Heart left ventricle (tissue), 16 donors: ENCODE data around the gene EMILIN2. TPM values are rescaled to one million over a fixed set of nuclear protein-coding genes. Genes with fewer than 3 reads are reported as not detected.

Experiments
- ATAC-seq, 4 donors: fragments of 200-7000 bp; cut with Tn5 transposase; one replicate each; pipeline ENCODE4 v1.9.1; 2020 to 2022; ENCODE audit warnings: moderate library complexity in 4 of 4, mild to moderate bottlenecking in 3 of 4, moderate number of reproducible peaks in 1 of 4
- DNase-seq, 5 donors: peaks; one replicate each; pipeline ENCODE4 v3.0.0-alpha.2; 2020
- H3K27ac ChIP-seq, 12 donors: fragments of 200-600 bp; sonication (generic) in 4 of 12; one replicate each; pipeline versions ENCODE4 v1.5.0 to v1.8.0; 2016 to 2022; ENCODE audit warnings: mild to moderate bottlenecking in 2 of 12
- H3K27me3 ChIP-seq, 9 donors: fragments of 200-600 bp; sonication (generic) in 2 of 9; one replicate each; pipeline versions ENCODE4 v1.5.1 to v1.8.0; 2016 to 2022; ENCODE audit warnings: mild to moderate bottlenecking in 3 of 9
- H3K36me3 ChIP-seq, 9 donors: fragments of 200-600 bp; sonication (generic) in 2 of 9; one replicate each; pipeline versions ENCODE4 v1.5.0 to v1.8.0; 2018 to 2022; ENCODE audit warnings: mild to moderate bottlenecking in 2 of 9
- H3K4me1 ChIP-seq, 12 donors: fragments of 200-600 bp; sonication (generic) in 4 of 12; one replicate each; pipeline versions ENCODE4 v1.5.0 to v1.8.0; 2016 to 2022; ENCODE audit warnings: mild to moderate bottlenecking in 3 of 12
- H3K4me3 ChIP-seq, 12 donors: fragments of 200-600 bp; sonication (generic) in 4 of 12; one replicate each; pipeline versions ENCODE4 v1.5.0 to v1.8.0; 2017 to 2022; ENCODE audit warnings: mild to moderate bottlenecking in 9 of 12, moderate library complexity in 4 of 12
- H3K9me3 ChIP-seq, 12 donors: fragments of 200-600 bp; sonication (generic) in 4 of 12; one replicate each; pipeline versions ENCODE4 v1.5.0 to v1.8.0; 2016 to 2022; ENCODE audit warnings: mild to moderate bottlenecking in 1 of 12
- POLR2A ChIP-seq, 2 donors: fragments of 450-650 bp; IDR thresholded peaks; one replicate each; pipeline ENCODE4 v1.6.1; 2017; ENCODE audit warnings: antibody characterized with exemption in 2 of 2, mild to moderate bottlenecking in 2 of 2, moderate library complexity in 2 of 2
- WGBS, 4 donors: extraction: QIAGEN DNeasy Blood & Tissue Kit in 2 of 4; methylation state at CpG; one replicate each; pipeline versions ENCODE4 v1.1.5 to v1.1.7; 2013 to 2018; 5-methylcytosine and 5-hydroxymethylcytosine counted together
- intact Hi-C, 10 donors: fragments of 100-400 bp; cut with DNase I; formaldehyde crosslinking; loops; one replicate each; pipeline versions ENCODE4 v1.11.1 to v1.14.2; 2022
- polyA plus RNA-seq, 2 donors: library from polyadenylated mRNA; stranded (reverse); fragments of 200-250 nt; gene quantifications; one replicate each; pipeline ENCODE4 v1.2.3, GENCODE V29; 2013
- total RNA-seq, 9 donors: library from RNA; depleted of rRNA in 2 of 9; stranded (reverse); fragments of >200 nt in 2 of 9; fragmentation: NEBNext Ultra II Directional in 3 of 9; extraction: Animal tissue kit (Norgen Biotek cat#: 25700) in 3 of 9; gene quantifications; one replicate each; pipeline versions ENCODE4 v1.1.0 to v1.2.4, GENCODE V29; 2016 to 2023
- TF ChIP-seq, protein P1 (sequence below), 12 donors: fragments of 200-600 bp; sonication (generic) in 4 of 12; IDR thresholded peaks; one replicate each; pipeline versions ENCODE4 v1.5.0 to v1.8.0; 2018 to 2022; ENCODE audit warnings: antibody characterized with exemption in 12 of 12, mild to moderate bottlenecking in 5 of 12
- donor health status: ischemic (EF 13 %, LVEDD 7.1; RV severe dilation, severe dysfunction).
- donor health status: healthy with polysubstance abuse.
- donor health status: DM: no; HTN: yes; CAD: no.
- donor health status: DM: no; HTN: no; CAD: no.
- donor health status: ischemic (EF 25% LVEDD 6.9; RV normal size, moderate dysfunction).
- donor health status: ischemic (EF 25% LVEDD 5.7; RV mildly dilated, moderate dysfunction).
- donor health status: healthy.
- donor health status: DM: yes; HTN: yes; CAD: no.
- donor health status: ischemic (EF 35%, LVEDD 5.7; RV mildly dilated, moderate dysfunction).
- donor health status: nonischemic (EF 11% LVEDD 7.7; RV severe dilation, severe dysfunction).
- donor health status: DM: yes; HTN: yes; CAD: no.
- donor health status: PGD.
- donor health status: ischemic (EF 29% LVEDD 5.4; RV normal size, mild dysfunction).
- donor health status: nonischemic (EF 23%, LVEDD 6.1; RV moderate dilation, normal function).

EMILIN2 gene
- total and polyA plus RNA-seq, 11 donors, result 14.4 to 71.3 (median 22.6) TPM

DNA sequence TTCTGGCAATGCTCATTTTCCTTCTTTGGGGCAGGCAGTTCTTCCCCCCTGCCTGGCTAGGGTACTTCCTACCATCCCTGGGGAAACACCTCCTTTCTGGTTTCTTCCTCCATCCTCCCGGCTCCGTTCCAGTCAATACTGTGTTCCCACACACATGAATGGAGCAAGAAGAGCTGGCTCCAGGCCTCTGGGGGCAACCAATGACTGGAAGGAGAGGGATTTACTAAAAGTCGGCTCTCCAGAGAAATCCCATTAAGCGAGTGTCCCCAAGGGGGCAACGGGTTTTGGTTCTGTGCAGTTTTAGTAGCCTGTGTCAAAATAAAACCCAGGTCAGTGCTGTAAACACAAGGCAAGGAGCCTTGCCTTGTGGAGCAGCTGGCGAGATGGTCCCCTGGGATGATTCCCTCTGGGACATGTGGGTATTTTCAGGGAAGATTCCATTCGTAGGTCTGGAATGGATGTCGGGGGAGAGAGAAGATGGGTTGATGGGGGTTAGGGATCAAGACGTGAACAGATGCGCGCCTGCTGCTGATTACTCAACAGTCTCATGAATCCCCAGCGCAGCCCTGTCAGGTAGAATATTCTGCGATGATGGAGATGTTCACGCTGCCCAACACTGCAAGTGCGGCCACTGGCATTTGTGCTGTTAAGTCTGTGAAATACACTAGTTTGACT, 32.0 kb downstream of the EMILIN2 start:
- ATAC-seq (no peak), DNase-seq (no peak)
- intact Hi-C loops, result no loop called here
- peaks cover 0 to 56% (median 28%) of the 10 kb centered on the region in 12 donors for H3K4me1 ChIP-seq
- no peak overlapping the region for H3K27ac ChIP-seq
- no peaks in the 10 kb centered on the region for H3K27me3 ChIP-seq
- WGBS, 4 donors, result 84 to 90% (median 87%) methylated on average over 15 of the region's 15 CpGs
- no peak for TF ChIP-seq POLR2A (IDR thresholded peaks at IDR 0.05)
- TF ChIP-seq, protein P1, sequence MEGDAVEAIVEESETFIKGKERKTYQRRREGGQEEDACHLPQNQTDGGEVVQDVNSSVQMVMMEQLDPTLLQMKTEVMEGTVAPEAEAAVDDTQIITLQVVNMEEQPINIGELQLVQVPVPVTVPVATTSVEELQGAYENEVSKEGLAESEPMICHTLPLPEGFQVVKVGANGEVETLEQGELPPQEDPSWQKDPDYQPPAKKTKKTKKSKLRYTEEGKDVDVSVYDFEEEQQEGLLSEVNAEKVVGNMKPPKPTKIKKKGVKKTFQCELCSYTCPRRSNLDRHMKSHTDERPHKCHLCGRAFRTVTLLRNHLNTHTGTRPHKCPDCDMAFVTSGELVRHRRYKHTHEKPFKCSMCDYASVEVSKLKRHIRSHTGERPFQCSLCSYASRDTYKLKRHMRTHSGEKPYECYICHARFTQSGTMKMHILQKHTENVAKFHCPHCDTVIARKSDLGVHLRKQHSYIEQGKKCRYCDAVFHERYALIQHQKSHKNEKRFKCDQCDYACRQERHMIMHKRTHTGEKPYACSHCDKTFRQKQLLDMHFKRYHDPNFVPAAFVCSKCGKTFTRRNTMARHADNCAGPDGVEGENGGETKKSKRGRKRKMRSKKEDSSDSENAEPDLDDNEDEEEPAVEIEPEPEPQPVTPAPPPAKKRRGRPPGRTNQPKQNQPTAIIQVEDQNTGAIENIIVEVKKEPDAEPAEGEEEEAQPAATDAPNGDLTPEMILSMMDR (IDR thresholded peaks at IDR 0.05), result no peak
- H3K36me3 ChIP-seq, result no peaks in the 10 kb centered on the region
- no peaks in the 10 kb centered on the region for H3K9me3 ChIP-seq
- H3K4me3 ChIP-seq, result no peak overlapping the region

DNA sequence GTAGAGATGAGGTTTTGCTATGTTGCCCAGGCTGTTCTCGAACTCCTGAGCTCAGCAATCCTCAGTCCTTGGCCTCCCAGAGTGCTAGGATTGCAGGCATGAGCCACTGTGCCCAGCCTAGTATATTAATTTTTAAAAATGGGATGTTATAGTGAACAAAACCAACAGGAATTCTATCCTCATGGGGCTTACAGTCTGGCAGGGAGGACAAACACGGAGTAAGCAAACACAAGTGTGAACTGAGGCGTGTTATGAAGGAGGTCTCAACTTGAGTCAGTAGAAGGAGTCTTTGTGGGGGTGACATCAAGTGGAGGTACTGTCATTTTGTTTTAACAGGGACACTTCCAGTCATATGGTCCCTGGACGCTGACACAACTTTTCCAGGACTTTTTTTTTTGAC, 33.1 kb downstream of the EMILIN2 start:
- TF ChIP-seq, protein P1 (IDR thresholded peaks at IDR 0.05), result no peak
- TF ChIP-seq POLR2A (IDR thresholded peaks at IDR 0.05), result no peak
- Histone ChIP-seq H3K36me3 (peaks cover 0 to 4% (median 0%) of the 10 kb centered on the region in 9 donors), H3K9me3 (no peaks in the 10 kb centered on the region), H3K27me3 (no peaks in the 10 kb centered on the region), H3K4me3 (no peak overlapping the region), H3K27ac (no peak overlapping the region), H3K4me1 (peaks cover 0 to 47% (median 26%) of the 10 kb centered on the region in 12 donors)
- DNase-seq (no peak), ATAC-seq (no peak)
- intact Hi-C loops, result no loop called here
- WGBS, 4 donors, result 76 to 87% (median 77%) methylated on average over 4 of the region's 4 CpGs

DNA sequence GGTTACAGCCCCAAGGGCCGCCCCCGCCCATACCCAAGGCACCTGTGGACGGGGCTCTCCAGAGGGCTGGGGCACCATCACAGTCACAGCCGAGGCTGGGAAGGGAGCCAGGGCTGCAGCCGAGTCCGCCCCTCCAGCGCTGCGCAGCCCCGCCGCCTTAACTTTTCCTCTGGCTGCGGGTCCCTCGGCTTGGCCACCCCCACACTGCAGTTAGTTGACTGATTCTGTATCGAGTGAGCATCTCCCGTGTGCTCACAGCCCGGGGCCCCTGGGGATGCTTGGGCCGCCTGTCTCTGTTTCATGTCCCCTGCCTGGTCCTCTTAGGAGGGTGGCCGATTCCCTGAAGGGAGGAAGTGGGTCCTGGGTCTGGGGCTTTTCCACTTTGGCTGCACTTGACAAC, 33.7 kb downstream of the EMILIN2 start:
- DNase-seq (peak in 1 of 5 donors; percentile 49), ATAC-seq (peak in 2 of 4 donors; percentile 6 to 11)
- H3K4me3 ChIP-seq, result no peak overlapping the region
- intact Hi-C loops, result no loop called here
- WGBS, 4 donors, result 41 to 59% (median 50%) methylated on average over 17 of the region's 17 CpGs
- TF ChIP-seq, protein P1 (IDR thresholded peaks at IDR 0.05), result no peak
- no peak for TF ChIP-seq POLR2A (IDR thresholded peaks at IDR 0.05)
- peaks cover 0 to 9% (median 0%) of the 10 kb centered on the region in 9 donors for H3K36me3 ChIP-seq
- H3K4me1 ChIP-seq, result peaks cover 0 to 41% (median 22%) of the 10 kb centered on the region in 12 donors
- H3K9me3 ChIP-seq, result no peaks in the 10 kb centered on the region
- peak overlapping the region in 6 of 12 donors; percentile 58 to 70 (median 63) for H3K27ac ChIP-seq
- H3K27me3 ChIP-seq, result no peaks in the 10 kb centered on the region

DNA sequence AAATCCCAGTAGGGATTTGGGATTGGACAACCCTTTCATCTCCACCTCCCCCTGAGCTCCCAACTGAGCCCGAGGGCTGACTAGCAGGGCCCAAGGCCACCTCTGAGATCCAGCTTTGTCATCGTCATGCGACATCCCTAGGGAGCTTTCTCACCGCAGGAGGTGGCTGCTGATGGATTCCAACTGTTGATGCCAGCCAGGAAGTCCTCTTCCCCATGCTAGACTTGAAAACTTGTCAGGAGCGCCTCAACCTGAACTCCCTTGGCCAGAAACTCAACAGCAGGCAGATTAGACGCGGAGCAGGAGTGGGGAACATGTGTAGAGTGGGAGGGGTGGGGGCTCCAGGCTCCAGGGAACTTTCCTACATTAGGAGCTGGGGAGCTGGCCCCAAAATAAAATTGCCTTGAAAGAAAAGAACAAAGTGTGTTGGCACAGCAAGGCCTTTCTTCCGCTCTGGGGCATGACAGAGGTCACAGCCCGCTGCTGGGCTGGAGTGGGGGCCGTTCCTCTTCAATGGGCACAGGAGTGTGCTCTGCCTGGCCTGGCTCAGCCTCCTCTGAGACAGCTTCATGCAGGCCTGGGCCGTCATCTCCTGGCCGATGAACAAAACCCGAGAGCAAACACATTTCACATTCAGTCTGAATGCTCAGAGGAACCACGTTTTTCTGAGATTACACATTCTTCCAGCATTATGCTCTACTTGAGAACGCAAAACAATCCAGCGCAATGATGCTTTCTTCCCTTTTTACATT, 34.5 kb downstream of the EMILIN2 start:
- 44 to 58% (median 49%) methylated on average over 14 to 16 of the region's 16 CpGs for WGBS, 4 donors
- H3K4me3 ChIP-seq, result no peak overlapping the region
- peaks cover 0 to 16% (median 0%) of the 10 kb centered on the region in 9 donors for H3K36me3 ChIP-seq
- H3K4me1 ChIP-seq, result peaks cover 0 to 36% (median 19%) of the 10 kb centered on the region in 12 donors
- H3K9me3 ChIP-seq, result no peaks in the 10 kb centered on the region
- ATAC-seq (peak; percentile 45 to 82 (median 76)), DNase-seq (peak in 4 of 5 donors; percentile 38 to 82 (median 69))
- H3K27me3 ChIP-seq, result no peaks in the 10 kb centered on the region
- intact Hi-C loops, result no loop called here
- TF ChIP-seq POLR2A (IDR thresholded peaks at IDR 0.05), result no peak
- TF ChIP-seq, protein P1 (IDR thresholded peaks at IDR 0.05), result no peak
- H3K27ac ChIP-seq, result peak overlapping the region in 9 of 12 donors; percentile 16 to 70 (median 61)
